ENCODE results near the gene NRDE2. TPM values are rescaled to one million over a fixed set of nuclear protein-coding genes. Genes with fewer than 3 reads are reported as not detected.
"Not testable (repeated sequence)": the region's sequence is repeated elsewhere in the genome, so short reads cannot be mapped to it uniquely, and the experiment has no call there.

NRDE2 gene
- total RNA-seq, 1 experiment from 2014 or later, result 6.5 TPM

GRCh38 chr14:90248594-90248993, 83.1 kb downstream of the NRDE2 start:
- no peak for TF ChIP-seq EZH2 (IDR thresholded peaks at IDR 0.05; ENCODE audit: low read depth)
- TF ChIP-seq CTCF (conservative IDR thresholded peaks at IDR 0.05), result no peak
- no peaks in the 10 kb centered on the region for H3K79me2 ChIP-seq (ENCODE audit: low read depth)
- no peaks in the 10 kb centered on the region for H3K4me1 ChIP-seq (replicated peaks; ENCODE audit: insufficient read depth)
- H3K27ac ChIP-seq, result no peak overlapping the region
- POLR2A ChIA-PET (ENCODE audit: unreplicated experiment), result no interaction called here
- H3K4me2 ChIP-seq, result no peak overlapping the region
- no peak for DNase-seq
- BruUV-seq (replicated peaks), result no TSS peak
- no peak overlapping the region for H2AFZ ChIP-seq
- no peaks in the 10 kb centered on the region for H3K9me2 ChIP-seq (ENCODE audit: insufficient read depth)
- CTCF ChIA-PET, result no interaction called here
- no peaks in the 10 kb centered on the region for H3K9me3 ChIP-seq (ENCODE audit: insufficient read depth, low read depth)
- no peaks in the 10 kb centered on the region for H3F3A ChIP-seq (ENCODE audit: insufficient read depth, low read depth)
- H4K20me1 ChIP-seq (ENCODE audit: insufficient read depth), result no peaks in the 10 kb centered on the region
- no peaks in the 10 kb centered on the region for H3K36me3 ChIP-seq (ENCODE audit: low read depth)
- intact Hi-C loops (cut with micrococcal nuclease; ENCODE audit: unreplicated experiment), result no loop called here
- H3K4me3 ChIP-seq, result no peak overlapping the region
- H3K27me3 ChIP-seq (ENCODE audit: insufficient read depth, low read depth), result peaks cover 13% of the 10 kb centered on the region; the same call in 1 of the 2 replicates

- BruUV-seq (replicated peaks); H3K36me3 ChIP-seq (ENCODE audit: low read depth); H3K79me2 ChIP-seq (ENCODE audit: low read depth); H3K4me2 ChIP-seq; H4K20me1 ChIP-seq (ENCODE audit: insufficient read depth); H2AFZ ChIP-seq; intact Hi-C loops (cut with micrococcal nuclease; ENCODE audit: unreplicated experiment); H3K9me2 ChIP-seq (ENCODE audit: insufficient read depth); POLR2A ChIA-PET (ENCODE audit: unreplicated experiment); DNase-seq; CTCF ChIA-PET; H3K9me3 ChIP-seq (ENCODE audit: insufficient read depth, low read depth); H3K4me3 ChIP-seq; H3F3A ChIP-seq (ENCODE audit: insufficient read depth, low read depth); H3K4me1 ChIP-seq (replicated peaks; ENCODE audit: insufficient read depth); H3K27ac ChIP-seq: not testable (repeated sequence)
- H3K27me3 ChIP-seq (ENCODE audit: insufficient read depth, low read depth), result peaks cover 18% of the 10 kb centered on the region; the same call in 1 of the 2 replicates
Measured at GRCh38 chr14:90247441-90247840, 84.3 kb downstream of the NRDE2 start.

- POLR2A ChIA-PET (ENCODE audit: unreplicated experiment), result no interaction called here
- Histone ChIP-seq H3K4me2 (no peak overlapping the region), H3K4me3 (no peak overlapping the region), H3K9me2 (ENCODE audit: insufficient read depth) (no peaks in the 10 kb centered on the region), H4K20me1 (ENCODE audit: insufficient read depth) (no peaks in the 10 kb centered on the region), H3K9me3 (ENCODE audit: insufficient read depth, low read depth) (no peaks in the 10 kb centered on the region), H3K36me3 (ENCODE audit: low read depth) (no peaks in the 10 kb centered on the region), H3K4me1 (replicated peaks; ENCODE audit: insufficient read depth) (no peaks in the 10 kb centered on the region), H3K27me3 (ENCODE audit: insufficient read depth, low read depth) (peaks cover 23% of the 10 kb centered on the region; the same call in 1 of the 2 replicates), H3F3A (ENCODE audit: insufficient read depth, low read depth) (no peaks in the 10 kb centered on the region), H2AFZ (no peak overlapping the region), H3K27ac (no peak overlapping the region), H3K79me2 (ENCODE audit: low read depth) (no peaks in the 10 kb centered on the region)
- no peak for TF ChIP-seq CTCF (conservative IDR thresholded peaks at IDR 0.05)
- TF ChIP-seq EZH2 (IDR thresholded peaks at IDR 0.05; ENCODE audit: low read depth), result no peak
- no peak for DNase-seq
- intact Hi-C loops (cut with micrococcal nuclease; ENCODE audit: unreplicated experiment), result no loop called here
- CTCF ChIA-PET, result no interaction called here
- no TSS peak for BruUV-seq (replicated peaks)
Measured at GRCh38 chr14:90246936-90247335, 84.8 kb downstream of the NRDE2 start.

- H3K9me3 ChIP-seq (ENCODE audit: insufficient read depth, low read depth), result no peaks in the 10 kb centered on the region
- no peak overlapping the region for H3K4me2 ChIP-seq
- H4K20me1 ChIP-seq (ENCODE audit: insufficient read depth), result no peaks in the 10 kb centered on the region
- no peaks in the 10 kb centered on the region for H3K4me1 ChIP-seq (replicated peaks; ENCODE audit: insufficient read depth)
- ChIA-PET CTCF (no interaction called here), POLR2A (ENCODE audit: unreplicated experiment) (no interaction called here)
- no peaks in the 10 kb centered on the region for H3K79me2 ChIP-seq (ENCODE audit: low read depth)
- no peaks in the 10 kb centered on the region for H3F3A ChIP-seq (ENCODE audit: insufficient read depth, low read depth)
- TF ChIP-seq EZH2 (IDR thresholded peaks at IDR 0.05; ENCODE audit: low read depth) (no peak), CTCF (conservative IDR thresholded peaks at IDR 0.05) (no peak)
- intact Hi-C loops (cut with micrococcal nuclease; ENCODE audit: unreplicated experiment), result no loop called here
- H3K27ac ChIP-seq, result no peak overlapping the region
- peaks cover 32% of the 10 kb centered on the region; the same call in 1 of the 2 replicates for H3K27me3 ChIP-seq (ENCODE audit: insufficient read depth, low read depth)
- no TSS peak for BruUV-seq (replicated peaks)
- H2AFZ ChIP-seq, result no peak overlapping the region
- H3K4me3 ChIP-seq, result no peak overlapping the region
- H3K9me2 ChIP-seq (ENCODE audit: insufficient read depth), result no peaks in the 10 kb centered on the region
- no peak for DNase-seq
- H3K36me3 ChIP-seq (ENCODE audit: low read depth), result no peaks in the 10 kb centered on the region
Measured at GRCh38 chr14:90242444-90242843, 89.3 kb downstream of the NRDE2 start.

Measured in PC-9 (cell line).